Thoracic aorta (tissue), 2 donors: ENCODE data around the gene LHX1. TPM values are rescaled to one million over a fixed set of nuclear protein-coding genes. Genes with fewer than 3 reads are reported as not detected.

Experiments
- ATAC-seq: fragments of 150-250 bp; one replicate; pipeline ENCODE4 v1.8.0; 2017; ENCODE audit warnings: low read depth; ENCODE audit not compliant: insufficient number of reproducible peaks, low FRiP score
- DNase-seq: peaks from one replicate; pipeline ENCODE4 v3.0.0-alpha.2; 2020; ENCODE audit warnings: low spot score
- H3K27ac ChIP-seq, 2 donors: fragments of 200-600 bp; sonication (generic); 1 replicate in 1 of 2; 2 replicates in 1 of 2; pipeline ENCODE4 v1.5.1; 2016; ENCODE audit warnings: mild to moderate bottlenecking in 2 of 2, moderate library complexity in 2 of 2
- H3K27me3 ChIP-seq: fragments of 200-600 bp; sonication (generic); replicated peaks from 2 replicates; pipeline ENCODE4 v1.6.0; 2016; ENCODE audit warnings: mild to moderate bottlenecking; ENCODE audit not compliant: insufficient read depth
- H3K36me3 ChIP-seq: fragments of 200-600 bp; sonication (generic); one replicate; pipeline ENCODE4 v1.5.1; 2016
- H3K4me1 ChIP-seq, 2 donors: fragments of 200-600 bp; sonication (generic); 1 replicate in 1 of 2; 2 replicates in 1 of 2; pipeline versions ENCODE4 v1.5.1 to v1.6.0; 2016; ENCODE audit warnings: low read depth in 2 of 2, mild to moderate bottlenecking in 1 of 2; ENCODE audit not compliant: control insufficient read depth in 1 of 2
- H3K4me3 ChIP-seq: fragments of 200-600 bp; sonication (generic); 2 replicates; pipeline ENCODE4 v1.5.1; 2016; ENCODE audit warnings: mild to moderate bottlenecking
- H3K9me3 ChIP-seq: fragments of 200-600 bp; sonication (generic); 2 replicates; pipeline ENCODE4 v1.5.1; 2016
- CTCF ChIP-seq: fragments of 200-600 bp; sonication (generic); IDR thresholded peaks from one replicate; pipeline ENCODE4 v1.5.1; 2019; ENCODE audit warnings: antibody characterized with exemption
- total RNA-seq, 2 donors: library from RNA; depleted of rRNA; stranded (reverse); fragments of >200 nt; gene quantifications; one replicate each; pipeline versions ENCODE4 v1.1.0 to v1.2.3, GENCODE V29; 2016

The LHX1 gene
- total RNA-seq, 2 donors from 2014 or later = not detected

GRCh38 chr17:36947922-36948716 is 10.8 kb downstream of the LHX1 start:
- ATAC-seq (peak; percentile 54), DNase-seq (no peak)
- Histone ChIP-seq H3K27ac (peak overlapping the region; percentile 81 to 89), H3K4me1 (peaks cover 10 to 28% of the 10 kb centered on the region in 2 donors), H3K27me3 (peaks cover 19% of the 10 kb centered on the region), H3K36me3 (peaks cover 6% of the 10 kb centered on the region), H3K9me3 (no peaks in the 10 kb centered on the region), H3K4me3 (peak overlapping the region; percentile 92)
- no peak for TF ChIP-seq CTCF

GRCh38 chr17:36948717-36949460 is 11.6 kb downstream of the LHX1 start, which contains the start of gene AATF:
AATF (plus strand) TSS chr17:36948954; CDS start chr17:36949126, 172 bp downstream.
- peaks cover 12% of the 10 kb centered on the region for H3K36me3 ChIP-seq
- peak within 1 kb of the TSS; percentile 81 to 89 for H3K27ac ChIP-seq
- ATAC-seq (peak; percentile 99), DNase-seq (peak; percentile 84)
- peak within 1 kb of the TSS; percentile 92 for H3K4me3 ChIP-seq
- no peaks in the 10 kb centered on the region for H3K9me3 ChIP-seq
- H3K27me3 ChIP-seq = peaks cover 11% of the 10 kb centered on the region
- no peak for TF ChIP-seq CTCF
- H3K4me1 ChIP-seq = peaks cover 10 to 28% of the 10 kb centered on the region in 2 donors

DNA sequence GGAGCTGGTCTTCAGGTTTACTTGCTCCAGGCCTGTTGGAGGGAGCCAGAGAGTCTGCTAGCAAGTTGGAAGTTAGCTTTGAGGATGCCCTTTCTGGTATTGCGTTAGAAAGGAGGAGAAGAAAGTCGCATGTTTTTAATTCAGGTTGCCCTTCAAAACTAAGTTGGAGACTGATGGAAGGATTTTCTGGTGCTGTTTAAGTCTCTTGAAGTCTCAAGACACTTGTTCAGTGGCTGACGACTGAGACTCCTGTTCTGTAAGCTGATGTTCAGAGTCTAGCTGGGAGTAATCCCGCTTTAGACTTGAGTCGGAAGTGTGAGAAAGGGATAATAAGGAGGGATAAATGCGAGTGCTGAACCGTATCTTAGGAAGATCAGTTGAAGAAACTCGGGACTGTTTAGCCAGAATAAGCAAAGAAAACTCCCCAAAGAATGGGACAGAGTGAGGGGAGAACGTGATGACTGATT is 12.2 kb downstream of the LHX1 start:
- no peak for DNase-seq
- Histone ChIP-seq H3K9me3 (no peaks in the 10 kb centered on the region), H3K27ac (peak overlapping the region; percentile 81 to 89), H3K36me3 (peaks cover 18% of the 10 kb centered on the region), H3K4me1 (peaks cover 10 to 28% of the 10 kb centered on the region in 2 donors), H3K4me3 (peak overlapping the region; percentile 92), H3K27me3 (peaks cover 6% of the 10 kb centered on the region)
- no peak for TF ChIP-seq CTCF
- no peak for ATAC-seq

DNA sequence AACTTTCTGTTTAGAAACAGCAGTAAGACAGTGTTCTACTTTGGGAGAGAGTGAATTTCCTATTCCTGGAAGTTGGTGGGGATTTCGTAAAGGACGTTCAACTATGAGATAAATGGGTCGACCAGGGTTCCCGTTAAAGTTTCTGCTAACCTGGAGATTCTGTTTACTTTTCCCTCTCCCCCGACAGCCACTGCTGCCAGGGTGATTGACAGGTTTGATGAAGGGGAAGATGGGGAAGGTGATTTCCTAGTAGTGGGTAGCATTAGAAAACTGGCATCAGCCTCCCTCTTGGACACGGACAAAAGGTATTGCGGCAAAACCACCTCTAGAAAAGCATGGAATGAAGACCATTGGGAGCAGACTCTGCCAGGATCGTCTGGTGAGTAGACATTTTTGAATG is 12.8 kb downstream of the LHX1 start:
- DNase-seq = no peak
- Histone ChIP-seq H3K36me3 (peaks cover 20% of the 10 kb centered on the region), H3K4me3 (peak overlapping the region; percentile 92), H3K27ac (no peak overlapping the region), H3K27me3 (peaks cover 1% of the 10 kb centered on the region), H3K9me3 (no peaks in the 10 kb centered on the region), H3K4me1 (peaks cover 10 to 28% of the 10 kb centered on the region in 2 donors)
- ATAC-seq = no peak
- no peak for TF ChIP-seq CTCF
